ENCODE data around the gene PDE6C.

PDE6C gene

DNA sequence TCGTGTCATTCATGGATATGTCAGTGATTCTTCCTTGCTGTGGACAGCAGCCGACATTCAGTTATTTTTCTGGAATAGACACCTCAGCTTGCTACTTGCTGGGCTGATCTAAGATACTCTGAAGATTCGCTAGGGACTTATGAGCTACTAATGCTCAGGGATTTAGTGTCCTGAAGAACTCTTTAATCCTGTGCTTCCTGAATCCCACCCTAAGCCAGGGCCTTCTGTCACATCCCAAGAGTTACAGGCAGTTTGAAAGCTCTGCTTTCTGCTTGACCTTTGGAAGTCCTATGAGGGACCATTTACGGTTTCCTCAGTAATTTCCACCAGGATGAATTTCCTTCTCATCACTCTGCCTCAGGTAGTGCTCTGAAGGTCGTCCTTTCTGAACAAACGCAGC lies at the start of gene PDE6C:
Gene PDE6C (plus strand): TSS at position 227 of the 400 bp plus-strand sequence. CDS start 189 bp downstream, outside the sequence.
- DNase-seq, result no peak
- Mint-ChIP-seq H3K4me3 (no peak within 1 kb of the TSS), H3K9me3 (no peaks in the 10 kb centered on the region), H3K27ac (no peak within 1 kb of the TSS), H3K36me3 (ENCODE audit: low read depth) (no peaks in the 10 kb centered on the region), H3K27me3 (peaks cover 20% of the 10 kb centered on the region), H3K4me1 (ENCODE audit: low read depth) (no peaks in the 10 kb centered on the region)

DNA sequence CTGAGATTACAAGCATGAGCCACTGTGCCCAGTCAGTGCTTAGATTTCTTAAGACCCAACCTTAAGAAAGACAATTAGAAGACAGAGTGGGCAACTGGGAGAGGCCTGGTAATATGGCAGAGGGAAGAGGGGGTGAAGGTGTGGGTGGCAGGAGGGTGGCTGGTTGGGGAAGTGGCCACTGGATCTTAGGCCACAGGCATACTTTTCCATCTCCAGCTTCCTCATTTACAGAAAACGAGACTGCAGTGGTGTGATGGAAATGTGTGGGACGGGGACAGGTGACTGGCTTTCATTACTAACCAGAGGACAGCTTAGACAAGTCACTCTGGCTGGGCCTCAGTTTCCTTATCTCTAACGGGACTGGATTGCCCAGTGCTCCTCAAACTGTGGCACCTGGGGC lies 46.9 kb upstream of the PDE6C start:
- Mint-ChIP-seq H3K36me3 (ENCODE audit: low read depth) (no peaks in the 10 kb centered on the region), H3K9me3 (no peaks in the 10 kb centered on the region), H3K4me1 (ENCODE audit: low read depth) (peaks cover 7% of the 10 kb centered on the region), H3K27ac (no peak overlapping the region), H3K27me3 (peaks cover 66% of the 10 kb centered on the region), H3K4me3 (no peak overlapping the region)
- DNase-seq, result no peak

DNA sequence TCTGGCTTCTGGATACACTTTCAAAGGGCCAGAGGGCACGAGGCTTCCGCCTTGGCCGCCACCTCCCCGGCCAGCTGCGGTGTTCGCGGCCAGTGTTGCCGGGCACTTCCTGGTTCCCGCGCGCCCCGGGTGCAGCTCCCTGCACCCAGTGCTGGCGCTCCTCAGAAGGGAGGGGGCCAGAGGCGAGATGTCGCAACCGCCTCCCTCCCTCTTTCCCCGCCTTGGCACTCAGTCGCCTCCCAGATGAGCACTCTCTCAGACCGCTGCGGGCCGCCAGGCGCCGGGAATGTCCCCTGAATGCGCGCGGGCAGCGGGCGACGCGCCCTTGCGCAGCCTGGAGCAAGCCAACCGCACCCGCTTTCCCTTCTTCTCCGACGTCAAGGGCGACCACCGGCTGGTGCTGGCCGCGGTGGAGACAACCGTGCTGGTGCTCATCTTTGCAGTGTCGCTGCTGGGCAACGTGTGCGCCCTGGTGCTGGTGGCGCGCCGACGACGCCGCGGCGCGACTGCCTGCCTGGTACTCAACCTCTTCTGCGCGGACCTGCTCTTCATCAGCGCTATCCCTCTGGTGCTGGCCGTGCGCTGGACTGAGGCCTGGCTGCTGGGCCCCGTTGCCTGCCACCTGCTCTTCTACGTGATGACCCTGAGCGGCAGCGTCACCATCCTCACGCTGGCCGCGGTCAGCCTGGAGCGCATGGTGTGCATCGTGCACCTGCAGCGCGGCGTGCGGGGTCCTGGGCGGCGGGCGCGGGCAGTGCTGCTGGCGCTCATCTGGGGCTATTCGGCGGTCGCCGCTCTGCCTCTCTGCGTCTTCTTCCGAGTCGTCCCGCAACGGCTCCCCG lies 45.7 kb upstream of the PDE6C start, which contains the start of gene FFAR4:
Gene FFAR4 (plus strand): TSS at position 231 of the 842 bp plus-strand sequence. CDS start 56 bp downstream, at position 287.
- Mint-ChIP-seq H3K27ac (no peak within 1 kb of the TSS), H3K9me3 (no peaks in the 10 kb centered on the region), H3K4me3 (no peak within 1 kb of the TSS), H3K36me3 (ENCODE audit: low read depth) (no peaks in the 10 kb centered on the region), H3K27me3 (peaks cover 73% of the 10 kb centered on the region), H3K4me1 (ENCODE audit: low read depth) (peaks cover 7% of the 10 kb centered on the region)
- DNase-seq, result no peak

DNA sequence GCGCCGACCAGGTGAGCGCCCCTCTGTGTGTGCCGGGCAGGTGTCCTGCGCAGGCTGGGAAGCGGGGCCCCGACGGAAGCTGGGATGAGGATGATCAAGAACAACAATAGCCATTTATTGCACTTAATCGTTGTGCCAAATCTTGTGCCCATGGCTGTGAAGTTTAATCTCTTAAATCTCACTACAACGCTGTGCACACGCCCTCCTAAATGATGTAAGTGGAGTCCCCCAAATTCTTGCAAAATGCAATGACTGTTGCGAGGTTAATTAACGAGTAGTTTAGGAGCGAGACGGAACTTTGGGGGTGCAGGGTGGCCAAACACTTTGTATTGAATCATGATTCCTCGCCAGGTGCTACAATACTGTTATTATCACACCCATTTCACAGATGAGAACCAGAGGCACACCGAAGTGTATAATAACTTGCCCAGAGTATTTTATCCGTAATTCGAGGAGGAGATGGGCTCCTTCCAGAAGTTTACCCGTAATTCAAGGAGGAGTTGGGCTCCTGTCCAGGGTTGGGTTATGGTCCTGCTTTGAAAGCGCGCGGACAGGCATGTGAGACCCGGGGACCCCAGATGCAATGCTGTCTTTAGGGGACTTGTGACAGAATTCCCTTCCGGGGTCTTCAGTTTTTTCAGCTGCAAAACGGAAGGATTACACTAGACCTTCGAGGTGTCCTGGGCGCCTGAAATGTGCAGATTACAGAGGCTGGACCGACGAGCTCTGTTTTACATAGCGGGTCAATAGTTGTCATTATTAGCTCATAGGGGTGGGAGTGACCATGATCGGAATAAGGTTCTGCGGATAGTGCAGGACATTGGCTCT lies 44.8 kb upstream of the PDE6C start:
- Mint-ChIP-seq H3K4me1 (ENCODE audit: low read depth) (peaks cover 7% of the 10 kb centered on the region), H3K9me3 (no peaks in the 10 kb centered on the region), H3K36me3 (ENCODE audit: low read depth) (no peaks in the 10 kb centered on the region), H3K27me3 (peaks cover 81% of the 10 kb centered on the region), H3K4me3 (no peak overlapping the region), H3K27ac (no peak overlapping the region)
- no peak for DNase-seq

DNA sequence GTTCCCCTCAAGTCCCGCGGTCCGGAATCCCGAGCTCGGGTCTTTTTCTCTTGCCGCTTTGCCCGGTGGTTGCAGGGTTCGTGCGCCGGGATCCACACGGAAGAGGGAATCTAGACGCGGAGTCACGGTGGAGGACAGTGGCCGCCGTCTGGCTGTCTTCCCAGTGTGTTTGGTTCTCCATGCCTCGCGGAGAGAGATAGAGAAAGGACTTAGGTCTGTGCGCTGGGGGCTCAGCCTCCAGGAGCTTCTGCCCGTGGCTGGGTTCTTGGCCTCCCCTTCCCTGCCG lies 44.3 kb upstream of the PDE6C start:
- H3K4me1 Mint-ChIP-seq (ENCODE audit: low read depth), result peaks cover 8% of the 10 kb centered on the region
- H3K4me3 Mint-ChIP-seq, result no peak overlapping the region
- no peaks in the 10 kb centered on the region for H3K9me3 Mint-ChIP-seq
- no peaks in the 10 kb centered on the region for H3K36me3 Mint-ChIP-seq (ENCODE audit: low read depth)
- no peak for DNase-seq
- peaks cover 83% of the 10 kb centered on the region for H3K27me3 Mint-ChIP-seq
- no peak overlapping the region for H3K27ac Mint-ChIP-seq

DNA sequence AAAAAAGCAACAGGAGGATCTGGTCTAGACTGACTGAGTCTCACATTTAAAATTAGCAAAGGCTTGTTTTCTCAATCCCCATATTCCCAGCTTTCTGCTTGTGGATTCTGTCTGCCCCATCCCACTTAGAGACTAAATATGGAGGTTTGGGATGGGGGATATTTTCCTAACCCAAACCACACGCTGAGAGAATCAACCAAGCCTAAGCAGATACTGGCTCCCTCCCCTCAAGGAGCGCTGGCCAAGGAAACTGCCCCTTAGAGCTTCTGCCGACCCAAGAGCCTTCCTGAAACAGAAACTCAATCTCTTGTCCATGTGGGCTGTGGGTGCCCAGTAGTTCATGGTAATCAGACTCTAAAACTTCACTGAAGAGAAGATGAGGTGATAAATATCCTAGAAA lies 42.0 kb upstream of the PDE6C start:
- Mint-ChIP-seq H3K9me3 (no peaks in the 10 kb centered on the region), H3K4me1 (ENCODE audit: low read depth) (peaks cover 14% of the 10 kb centered on the region), H3K4me3 (no peak overlapping the region), H3K36me3 (ENCODE audit: low read depth) (no peaks in the 10 kb centered on the region), H3K27ac (no peak overlapping the region), H3K27me3 (peaks cover 81% of the 10 kb centered on the region)
- no peak for DNase-seq

DNA sequence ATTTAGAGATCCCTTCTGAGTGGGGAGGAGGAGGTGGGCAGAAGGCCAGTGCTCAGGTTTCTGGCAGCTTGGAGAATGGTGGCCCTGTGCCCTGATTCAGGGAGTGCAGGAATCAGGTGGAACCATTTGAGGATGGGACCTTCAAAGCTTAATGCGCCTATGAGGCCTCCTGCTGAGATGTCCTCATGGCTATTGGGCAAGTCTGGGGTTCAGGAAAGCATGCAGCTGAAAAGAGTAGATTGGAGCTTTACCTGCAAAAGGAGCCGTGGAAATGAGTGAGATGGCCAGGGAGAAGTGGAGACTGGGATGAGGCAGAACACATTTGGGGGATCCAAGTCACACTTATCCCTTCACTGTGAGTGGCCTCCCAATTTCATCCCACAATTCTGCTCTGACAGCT lies 39.7 kb upstream of the PDE6C start:
- Mint-ChIP-seq H3K4me1 (ENCODE audit: low read depth) (peaks cover 7% of the 10 kb centered on the region), H3K27ac (no peak overlapping the region), H3K27me3 (peaks cover 61% of the 10 kb centered on the region), H3K4me3 (no peak overlapping the region), H3K9me3 (no peaks in the 10 kb centered on the region), H3K36me3 (ENCODE audit: low read depth) (no peaks in the 10 kb centered on the region)
- DNase-seq, result no peak

DNA sequence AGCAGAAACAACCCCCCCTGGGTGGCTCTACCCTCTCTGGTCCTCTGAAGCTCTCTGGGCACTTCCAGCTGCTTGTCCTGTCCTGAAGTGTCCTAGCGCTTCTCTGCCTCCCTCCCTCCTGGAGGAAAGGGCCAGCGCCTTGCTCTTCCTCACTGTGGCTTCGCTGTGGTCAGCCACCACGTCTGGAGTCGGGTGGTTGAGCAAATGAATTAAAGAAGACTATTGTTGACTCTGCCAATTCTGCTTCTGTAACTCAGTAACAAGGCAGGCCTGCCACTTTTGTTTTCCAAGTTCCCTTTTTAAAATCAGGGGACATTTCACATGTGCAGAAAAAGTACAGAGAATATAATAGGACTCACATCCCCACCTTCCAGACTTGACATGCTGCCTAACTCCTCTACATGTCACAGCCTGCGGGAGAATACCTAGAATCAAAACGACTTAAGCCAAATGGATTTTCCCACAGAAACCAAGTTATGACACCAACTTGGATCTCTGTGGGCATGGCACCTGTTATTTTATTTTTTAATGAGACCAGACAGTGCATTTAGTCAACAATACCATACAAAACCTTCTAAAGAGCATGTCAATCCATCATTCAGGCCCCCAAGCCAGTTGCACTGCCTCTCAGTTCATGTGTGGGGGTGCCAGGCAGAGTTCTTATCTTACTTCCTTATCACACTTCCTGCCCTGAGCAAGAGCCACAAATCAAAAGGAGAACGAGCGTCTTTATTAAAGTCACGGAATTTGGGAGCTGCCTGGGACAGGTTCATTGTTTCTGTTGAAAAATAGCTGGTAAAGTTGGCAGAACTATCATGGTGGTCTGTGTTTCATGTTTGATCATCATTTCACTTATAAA lies 39.1 kb upstream of the PDE6C start:
- H3K27ac Mint-ChIP-seq, result no peak overlapping the region
- DNase-seq, result no peak
- H3K4me1 Mint-ChIP-seq (ENCODE audit: low read depth), result peaks cover 7% of the 10 kb centered on the region
- no peaks in the 10 kb centered on the region for H3K36me3 Mint-ChIP-seq (ENCODE audit: low read depth)
- H3K4me3 Mint-ChIP-seq, result no peak overlapping the region
- H3K9me3 Mint-ChIP-seq, result no peaks in the 10 kb centered on the region
- H3K27me3 Mint-ChIP-seq, result peaks cover 54% of the 10 kb centered on the region

DNA sequence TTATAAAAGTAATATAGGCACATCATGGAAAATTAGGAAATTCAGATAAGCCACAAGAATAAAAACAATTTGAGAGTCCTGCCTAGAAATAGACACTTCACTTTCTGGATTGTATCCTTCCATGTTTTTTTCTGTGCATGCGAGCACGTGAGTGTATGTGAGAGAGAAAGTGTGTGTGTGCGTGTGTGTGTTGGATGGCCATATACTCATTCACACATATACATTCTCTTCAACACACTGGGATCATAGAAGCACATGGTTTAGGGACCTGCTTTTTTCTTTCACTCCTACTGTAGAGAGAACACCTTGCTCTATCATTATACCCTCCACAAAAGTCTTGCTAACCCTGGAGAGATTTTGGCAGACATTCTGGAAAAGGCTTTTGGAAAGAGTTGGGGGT lies 38.4 kb upstream of the PDE6C start:
- Mint-ChIP-seq H3K4me1 (ENCODE audit: low read depth) (peaks cover 7% of the 10 kb centered on the region), H3K27ac (no peak overlapping the region), H3K36me3 (ENCODE audit: low read depth) (no peaks in the 10 kb centered on the region), H3K4me3 (no peak overlapping the region), H3K9me3 (no peaks in the 10 kb centered on the region), H3K27me3 (peaks cover 48% of the 10 kb centered on the region)
- no peak for DNase-seq

DNA sequence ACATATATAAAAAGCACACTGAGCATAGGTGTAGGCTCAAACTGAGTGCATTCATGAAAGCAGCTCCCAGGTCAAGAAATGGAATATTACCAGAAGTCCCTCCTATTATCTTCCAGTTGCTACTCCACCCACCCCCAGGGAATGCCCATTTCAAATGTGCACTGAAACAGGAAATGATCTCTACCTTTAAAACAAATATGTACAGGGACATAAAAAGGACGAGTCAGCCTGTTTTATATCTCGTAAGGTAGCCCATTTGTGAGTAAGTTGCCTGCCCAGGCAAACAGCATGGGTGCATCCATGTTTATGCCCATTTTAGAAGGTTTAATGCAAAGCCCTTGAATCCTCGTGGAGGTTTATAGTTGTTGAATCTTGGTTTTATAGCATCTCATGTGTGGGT lies 35.4 kb upstream of the PDE6C start:
- no peak for DNase-seq
- Mint-ChIP-seq H3K4me3 (no peak overlapping the region), H3K27me3 (peaks cover 36% of the 10 kb centered on the region), H3K9me3 (peaks cover 2% of the 10 kb centered on the region), H3K36me3 (ENCODE audit: low read depth) (no peaks in the 10 kb centered on the region), H3K4me1 (ENCODE audit: low read depth) (peaks cover 7% of the 10 kb centered on the region), H3K27ac (no peak overlapping the region)

DNA sequence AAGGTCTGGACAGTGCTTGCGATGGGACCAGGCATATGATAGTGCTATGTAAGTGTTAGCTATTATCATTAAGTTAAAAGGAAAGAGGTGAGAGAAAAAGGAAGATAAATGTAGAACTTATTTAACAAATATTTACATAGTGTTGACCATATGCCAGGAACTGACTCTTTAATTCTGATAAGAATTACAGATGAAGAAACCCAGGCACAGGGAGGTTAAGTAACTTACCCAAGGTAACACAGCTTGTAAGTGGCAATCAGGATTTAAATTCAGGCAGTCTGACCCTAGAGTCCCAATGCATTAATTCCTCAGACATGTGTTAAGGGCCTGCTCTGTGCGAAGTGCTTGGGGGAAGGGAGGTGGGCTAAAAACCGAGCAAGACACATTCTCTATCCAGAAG lies 34.8 kb upstream of the PDE6C start:
- H3K4me1 Mint-ChIP-seq (ENCODE audit: low read depth), result peaks cover 7% of the 10 kb centered on the region
- H3K9me3 Mint-ChIP-seq, result peaks cover 2% of the 10 kb centered on the region
- H3K36me3 Mint-ChIP-seq (ENCODE audit: low read depth), result no peaks in the 10 kb centered on the region
- peaks cover 31% of the 10 kb centered on the region for H3K27me3 Mint-ChIP-seq
- H3K4me3 Mint-ChIP-seq, result no peak overlapping the region
- H3K27ac Mint-ChIP-seq, result no peak overlapping the region
- no peak for DNase-seq

DNA sequence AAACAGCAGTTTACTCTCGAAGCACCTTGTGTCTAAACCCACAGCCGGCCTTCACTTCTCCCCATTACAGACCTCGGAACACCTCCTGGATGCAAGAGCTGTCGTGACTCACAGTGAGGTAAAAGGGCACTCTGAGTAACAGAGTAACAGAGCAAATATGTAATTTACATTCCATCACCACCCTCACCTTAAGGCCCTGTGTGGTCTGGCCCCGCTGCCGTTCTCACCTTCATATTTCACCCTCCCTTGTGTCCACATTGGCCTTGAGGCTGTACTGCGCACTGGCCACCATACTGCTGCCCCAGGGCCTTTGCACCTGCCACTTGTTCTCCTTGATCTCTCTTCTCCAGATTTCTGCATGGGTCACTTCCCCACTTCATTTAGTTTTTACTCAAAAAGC lies 33.2 kb upstream of the PDE6C start:
- H3K36me3 Mint-ChIP-seq (ENCODE audit: low read depth), result no peaks in the 10 kb centered on the region
- H3K27me3 Mint-ChIP-seq, result peaks cover 23% of the 10 kb centered on the region
- H3K4me3 Mint-ChIP-seq, result no peak overlapping the region
- H3K27ac Mint-ChIP-seq, result no peak overlapping the region
- peaks cover 2% of the 10 kb centered on the region for H3K9me3 Mint-ChIP-seq
- no peaks in the 10 kb centered on the region for H3K4me1 Mint-ChIP-seq (ENCODE audit: low read depth)
- no peak for DNase-seq

DNA sequence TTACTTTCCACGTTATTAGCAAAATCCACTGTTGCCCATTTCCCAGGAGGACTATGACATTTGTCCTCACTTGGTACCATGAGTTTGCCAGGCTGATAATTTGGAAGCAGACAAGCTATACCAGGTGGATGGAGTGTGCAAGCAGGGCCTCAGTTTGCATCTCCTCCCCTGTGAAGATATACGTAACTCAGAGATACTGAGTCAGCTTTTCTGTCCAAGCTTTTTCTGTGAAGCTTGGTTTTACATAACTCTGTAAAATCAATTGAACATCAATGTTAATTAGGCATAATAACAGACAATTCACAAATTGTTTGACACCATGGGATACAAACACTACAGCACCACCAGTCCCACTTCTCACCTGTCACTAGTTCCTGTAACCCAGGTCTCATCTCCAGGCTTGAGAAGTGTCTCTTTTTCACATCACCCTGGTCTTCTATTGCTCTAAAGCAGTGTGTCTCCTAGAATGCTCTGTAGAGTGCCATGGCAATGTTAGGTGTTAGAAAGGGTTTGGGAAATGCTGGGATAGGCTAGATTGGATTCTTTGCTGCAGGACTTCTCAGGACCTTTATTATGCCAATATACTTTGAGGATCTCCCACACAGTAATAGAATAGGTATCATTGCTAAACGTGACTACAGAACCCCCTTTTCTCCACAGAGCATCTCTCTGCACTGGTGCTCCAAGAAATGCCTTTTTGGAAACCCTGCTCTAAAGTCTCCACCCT lies 32.2 kb upstream of the PDE6C start:
- DNase-seq, result no peak
- Mint-ChIP-seq H3K4me3 (no peak overlapping the region), H3K27ac (no peak overlapping the region), H3K27me3 (peaks cover 20% of the 10 kb centered on the region), H3K4me1 (ENCODE audit: low read depth) (no peaks in the 10 kb centered on the region), H3K9me3 (peaks cover 2% of the 10 kb centered on the region), H3K36me3 (ENCODE audit: low read depth) (no peaks in the 10 kb centered on the region)

DNA sequence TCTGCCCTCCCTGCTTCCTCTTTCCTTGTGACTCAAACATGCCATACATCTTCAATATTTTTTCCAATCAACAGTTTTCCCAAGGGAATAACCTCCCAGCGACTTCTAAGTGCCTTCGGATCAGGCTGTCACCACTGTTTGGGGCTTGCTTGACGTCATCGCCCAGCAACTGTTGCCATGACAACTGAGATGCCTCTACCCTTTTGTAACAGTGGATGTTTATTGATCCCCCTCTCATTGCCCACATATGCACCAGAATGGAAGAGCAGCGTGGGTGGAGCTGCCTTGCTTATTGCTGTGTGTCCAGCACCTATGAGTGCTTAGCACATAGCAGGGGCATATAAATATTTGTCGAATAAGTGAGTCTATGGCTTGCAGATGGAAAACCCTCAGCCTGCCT lies 31.5 kb upstream of the PDE6C start:
- no peaks in the 10 kb centered on the region for H3K36me3 Mint-ChIP-seq (ENCODE audit: low read depth)
- no peak overlapping the region for H3K4me3 Mint-ChIP-seq
- peaks cover 2% of the 10 kb centered on the region for H3K9me3 Mint-ChIP-seq
- H3K27me3 Mint-ChIP-seq, result peaks cover 20% of the 10 kb centered on the region
- no peaks in the 10 kb centered on the region for H3K4me1 Mint-ChIP-seq (ENCODE audit: low read depth)
- DNase-seq, result no peak
- no peak overlapping the region for H3K27ac Mint-ChIP-seq
